HG02884 (cell line): ENCODE results near the gene GOLPH3.
"Not testable (repeated sequence)": the region's sequence is repeated elsewhere in the genome, so short reads cannot be mapped to it uniquely, and the experiment has no call there.

Experiments used
- ATAC-seq: cut with Tn5 transposase; IDR thresholded peaks from one replicate; pipeline ENCODE4 v1.9.1; 2021; ENCODE audit warnings: mild to moderate bottlenecking, moderate library complexity; ENCODE audit not compliant: unreplicated experiment

Gene GOLPH3

DNA sequence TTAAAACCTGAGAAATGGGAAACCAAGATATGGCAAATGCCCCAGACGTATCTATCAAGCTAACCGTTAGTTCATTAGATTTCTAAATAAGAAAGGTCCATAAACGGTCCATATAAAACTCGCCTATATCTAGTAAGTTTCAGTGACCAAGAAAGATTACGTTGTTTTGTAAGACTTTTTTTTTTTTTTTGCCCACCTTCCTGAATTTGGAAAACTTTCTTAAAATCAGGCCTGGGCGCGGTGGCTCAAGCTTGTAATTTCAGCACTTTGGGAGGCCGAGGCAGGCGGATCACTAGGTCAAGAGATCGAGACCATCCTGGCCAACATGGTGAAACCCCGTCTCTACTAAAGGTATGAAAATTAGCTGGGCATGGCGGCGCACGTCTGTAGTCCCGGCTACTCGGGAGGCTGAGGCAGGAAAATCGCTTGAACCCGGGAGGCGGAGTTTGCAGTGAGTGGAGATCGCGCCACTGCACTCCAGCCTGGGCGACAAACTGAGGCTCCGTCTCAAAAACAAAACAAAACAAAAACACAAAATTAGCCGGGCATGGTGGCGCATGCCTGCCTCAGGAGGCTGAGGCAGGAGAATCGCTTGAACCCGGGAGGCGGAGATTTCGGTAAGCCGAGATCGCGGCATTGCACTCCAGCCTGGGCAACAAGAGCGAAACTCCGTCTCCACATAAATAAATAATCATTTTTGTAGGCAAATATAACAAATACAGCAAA is 1.8 kb downstream of the GOLPH3 start:
- ATAC-seq, result not testable (repeated sequence)

DNA sequence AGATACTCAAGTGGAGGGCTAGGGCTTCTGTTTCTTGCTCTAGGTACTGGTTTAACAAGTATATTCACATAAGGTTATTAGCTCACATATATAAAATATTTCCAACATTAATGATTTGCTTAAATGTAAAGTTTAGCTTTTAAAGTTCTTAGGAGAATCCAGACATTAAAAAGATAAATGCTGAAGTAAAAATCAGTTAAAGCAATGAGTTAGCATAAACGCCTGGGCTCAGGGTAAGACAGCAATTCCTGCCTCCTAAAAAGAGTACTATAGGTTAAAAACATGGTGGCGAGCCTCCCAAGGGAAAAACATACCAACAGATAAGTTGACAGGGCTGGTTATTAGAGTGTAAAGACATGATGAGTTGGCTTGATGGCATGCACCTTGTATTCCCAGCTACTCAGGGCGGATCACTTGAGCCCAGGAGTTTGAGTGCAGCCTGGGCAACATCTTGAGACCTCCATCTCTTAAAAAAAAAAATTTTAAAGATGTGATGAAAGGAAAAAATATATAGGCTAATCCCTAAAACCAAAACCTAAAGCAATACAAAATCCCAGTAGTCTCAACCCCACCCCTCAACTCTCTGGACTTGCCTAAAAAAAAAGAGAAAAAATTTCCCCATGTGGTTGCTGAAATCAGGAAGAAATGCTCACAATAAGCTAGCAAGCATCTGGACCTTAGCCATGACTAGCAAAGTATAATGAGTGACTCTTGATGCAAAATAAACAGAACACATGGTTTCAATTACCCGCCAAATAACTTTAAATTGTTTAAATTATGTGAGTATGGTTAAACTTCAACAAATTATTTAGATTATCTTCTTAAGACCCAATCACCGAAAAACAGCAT is 3.6 kb downstream of the GOLPH3 start:
- no peak for ATAC-seq

DNA sequence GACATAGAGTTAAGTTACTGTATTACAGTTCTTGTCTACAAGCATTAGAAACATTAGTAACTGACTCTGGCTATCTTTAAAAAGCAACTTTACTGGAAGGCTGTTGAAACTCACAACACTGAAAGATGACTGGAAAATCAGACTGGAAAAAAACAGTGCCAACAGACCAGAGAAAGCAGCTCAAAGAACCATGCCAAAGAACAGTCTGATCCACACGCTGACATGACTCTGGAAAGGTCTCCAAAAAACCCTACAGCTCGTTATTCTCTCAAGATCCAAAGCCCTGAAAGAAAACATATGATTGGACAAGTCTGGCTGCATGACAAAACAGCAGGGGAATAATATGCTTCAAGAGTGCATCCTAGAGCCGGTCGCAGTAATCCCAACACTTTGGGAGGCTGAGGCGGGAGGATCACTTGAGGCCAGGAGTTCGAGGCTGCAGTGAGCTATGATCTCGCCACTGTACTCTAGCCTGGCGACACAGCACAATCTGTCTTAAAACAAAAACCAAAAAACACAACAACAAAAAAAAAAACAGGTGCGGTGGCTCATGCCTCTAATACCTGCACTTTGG is 5.6 kb downstream of the GOLPH3 start:
- ATAC-seq, result no peak

DNA sequence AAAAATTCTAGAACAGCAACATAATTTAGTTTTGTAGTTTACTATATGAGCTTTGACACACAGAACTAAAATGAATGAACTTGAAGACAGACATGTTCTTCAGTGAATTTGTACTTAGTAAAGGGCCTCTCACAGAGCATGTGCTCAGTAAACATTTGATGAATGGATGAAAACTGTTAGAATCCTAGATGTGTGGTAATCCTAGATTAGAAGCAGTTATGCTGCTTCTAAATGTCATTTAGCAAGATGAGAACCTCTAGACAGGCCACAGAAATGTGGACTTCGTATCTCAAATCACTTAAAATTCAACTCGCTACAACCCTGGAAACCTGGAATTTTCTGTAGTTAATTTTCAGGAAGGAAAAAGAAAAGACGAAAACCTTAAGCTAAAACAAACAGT is 8.5 kb downstream of the GOLPH3 start:
- ATAC-seq, result no peak

DNA sequence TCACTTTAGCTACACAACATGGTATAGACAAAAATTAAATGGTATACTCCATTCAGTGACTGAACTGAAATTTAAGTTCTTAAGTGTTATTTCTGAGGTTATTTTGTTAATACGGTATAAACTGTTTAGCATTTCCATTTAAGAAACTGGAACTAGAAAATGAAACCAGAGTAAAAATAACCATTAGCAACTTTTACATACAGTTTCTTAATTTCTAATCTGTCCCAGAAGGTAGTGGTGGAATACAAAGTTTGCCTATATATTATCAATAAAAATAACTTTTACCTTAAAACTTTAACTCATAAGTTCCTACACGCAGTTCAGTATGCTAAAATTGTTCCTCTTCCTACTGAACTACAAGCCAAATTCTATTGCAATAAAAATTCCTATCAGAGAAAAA is 10.3 kb downstream of the GOLPH3 start:
- ATAC-seq, result no peak

DNA sequence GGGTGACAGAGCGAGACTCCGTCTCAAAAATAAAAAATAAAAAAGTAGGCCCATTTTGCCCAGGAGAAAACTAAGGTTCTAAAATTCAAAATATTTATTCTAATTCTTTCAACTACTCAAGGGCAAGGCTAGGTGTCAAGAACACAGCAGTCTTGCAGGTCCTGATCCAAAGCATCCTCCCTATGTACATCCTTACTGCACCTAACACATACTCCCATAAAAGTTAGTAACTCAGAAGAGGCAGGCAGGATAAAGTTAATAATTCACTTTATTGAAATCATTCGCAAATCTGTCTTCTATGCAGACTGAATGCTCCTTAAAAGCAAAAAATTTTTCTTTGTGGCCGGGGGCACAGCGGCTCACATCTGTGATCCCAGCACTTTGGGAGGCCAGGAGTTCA is 11.1 kb downstream of the GOLPH3 start:
- no peak for ATAC-seq

DNA sequence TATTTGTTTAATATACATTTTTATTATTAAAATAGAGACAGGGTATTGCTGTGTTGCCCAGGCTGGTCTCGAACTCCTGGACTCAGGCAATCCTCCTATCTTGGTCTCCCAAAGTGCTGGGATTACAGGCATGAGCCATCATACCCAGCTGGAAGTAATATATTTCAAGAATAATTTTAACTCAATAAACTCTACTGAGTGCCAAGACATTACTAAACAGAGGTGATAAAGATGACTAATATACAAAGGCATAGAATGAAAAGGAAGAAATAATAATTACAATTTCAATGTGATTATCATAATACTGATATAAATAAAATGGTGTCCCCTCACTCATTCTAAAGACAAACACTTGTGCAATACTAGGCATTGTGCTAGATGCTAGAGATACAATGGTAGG is 13.9 kb downstream of the GOLPH3 start:
- no peak for ATAC-seq

DNA sequence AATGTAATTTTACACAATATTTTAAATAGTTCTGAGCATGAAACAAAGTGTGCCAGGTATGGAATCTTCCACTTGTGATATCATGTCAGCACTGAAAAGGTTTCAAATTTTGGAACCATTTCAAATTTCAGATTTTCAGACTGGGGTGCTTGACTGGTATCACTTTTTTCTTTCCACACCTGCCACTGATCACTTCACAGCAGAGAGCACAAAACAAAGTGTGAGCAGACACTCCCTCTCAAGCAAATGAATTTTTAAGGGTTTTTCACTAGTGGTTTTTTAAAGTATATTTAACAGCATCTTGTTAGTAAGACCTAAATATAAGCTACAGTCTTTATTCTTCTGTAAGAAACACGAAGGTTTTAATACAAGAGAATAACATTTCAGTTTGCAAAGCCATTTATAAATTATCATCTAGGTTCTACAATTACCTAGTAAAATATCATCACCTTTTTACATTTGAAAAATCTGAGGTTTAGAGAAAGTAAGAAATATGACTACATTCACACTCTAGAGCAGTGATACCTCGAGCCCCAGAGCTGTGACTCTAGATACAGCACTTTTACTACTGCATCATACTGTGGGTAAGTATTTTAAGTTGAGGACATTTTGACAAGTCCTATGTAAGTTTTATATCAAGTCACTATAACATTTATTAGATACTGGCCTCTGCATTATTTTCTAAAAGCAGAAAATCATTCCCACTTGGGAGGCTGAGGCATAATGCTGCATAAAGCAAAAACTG is 14.6 kb downstream of the GOLPH3 start:
- no peak for ATAC-seq

DNA sequence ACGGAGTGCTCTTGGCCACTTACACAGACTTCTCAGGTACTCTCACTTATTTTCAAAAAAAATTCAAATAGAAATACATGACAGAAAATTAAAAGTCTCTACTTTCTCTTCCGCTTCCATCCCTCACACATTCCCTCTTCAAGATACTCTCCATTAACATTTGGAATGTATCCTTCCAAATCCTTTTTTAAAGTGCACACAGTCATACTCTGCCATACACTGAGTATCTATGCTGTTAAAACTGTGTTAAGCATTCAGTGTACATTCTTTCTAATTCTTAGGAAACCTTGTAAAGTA is 15.5 kb downstream of the GOLPH3 start:
- no peak for ATAC-seq

DNA sequence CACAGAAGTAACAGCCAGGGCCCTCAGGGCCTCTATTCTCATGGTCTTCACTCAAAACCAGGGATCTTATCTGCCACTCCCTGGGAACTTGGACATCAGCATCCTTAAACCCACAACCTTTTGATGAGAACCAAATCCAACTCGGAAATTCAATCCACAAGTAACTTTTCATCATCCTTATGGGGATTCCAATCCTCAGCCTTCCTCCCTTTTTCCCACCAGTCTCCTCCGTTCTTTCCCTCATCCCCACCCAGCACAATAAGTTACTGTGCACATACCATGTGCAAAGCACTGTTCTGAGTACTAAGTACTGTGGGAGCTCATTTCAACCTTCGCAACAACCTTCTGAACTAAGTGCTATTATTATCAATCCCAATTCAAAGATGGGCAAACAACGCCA is 17.0 kb downstream of the GOLPH3 start:
- ATAC-seq, result no peak

DNA sequence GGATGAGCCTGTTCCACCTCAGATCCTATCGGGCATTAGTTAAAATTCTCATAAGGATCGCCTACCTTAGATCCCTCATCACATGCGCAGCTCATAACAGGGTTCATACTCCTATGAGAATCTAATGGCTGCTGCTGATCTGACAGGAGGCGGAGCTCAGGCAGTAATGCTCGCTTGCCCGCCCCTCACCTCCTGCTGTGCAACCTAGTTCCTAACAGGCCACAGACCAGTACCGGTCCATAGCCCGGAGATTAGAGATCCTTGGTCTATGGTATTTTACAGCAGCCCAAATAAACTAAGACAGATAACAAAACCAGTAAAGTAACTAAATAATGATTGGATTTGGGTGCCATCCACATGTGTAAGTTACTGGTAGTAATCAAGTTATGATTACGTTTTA is 17.5 kb downstream of the GOLPH3 start:
- ATAC-seq, result no peak

DNA sequence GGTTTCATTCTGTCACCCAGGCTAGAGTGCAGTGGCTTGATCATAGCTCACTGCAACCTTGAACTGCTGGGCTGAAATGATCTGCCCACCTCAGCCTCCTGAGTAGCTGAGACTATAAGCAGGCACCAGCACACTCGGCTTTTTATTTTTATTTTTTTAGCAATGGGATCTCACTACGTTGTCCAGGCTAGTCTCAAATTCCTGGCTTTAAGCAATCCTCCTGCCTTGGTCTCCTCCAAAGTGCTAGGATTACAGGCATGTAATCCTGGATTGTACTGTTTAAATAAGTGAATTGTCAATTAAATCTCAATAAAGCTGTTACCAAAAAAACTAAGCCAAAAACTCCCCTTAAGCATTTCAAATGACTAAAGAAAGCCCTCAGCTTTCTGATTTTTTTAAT is 18.9 kb downstream of the GOLPH3 start:
- no peak for ATAC-seq

DNA sequence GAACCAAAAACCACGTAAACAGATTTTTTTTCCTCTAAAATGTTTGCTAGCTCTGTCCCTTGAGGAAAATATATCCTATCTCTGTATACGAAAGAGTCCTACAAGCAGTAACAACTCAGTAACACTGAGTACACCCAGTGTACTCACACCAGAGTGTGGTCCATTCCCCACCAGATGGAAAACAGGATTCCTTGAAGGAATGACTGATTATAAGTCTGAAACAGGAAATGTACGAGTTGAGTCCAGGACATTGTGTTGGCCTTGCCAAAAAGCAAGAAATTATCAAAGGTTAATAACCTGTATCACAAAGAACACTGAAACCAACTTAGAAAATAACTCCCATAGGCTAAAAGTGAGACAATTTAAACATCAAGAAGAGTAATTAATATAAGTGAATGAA is 20.4 kb downstream of the GOLPH3 start:
- no peak for ATAC-seq

DNA sequence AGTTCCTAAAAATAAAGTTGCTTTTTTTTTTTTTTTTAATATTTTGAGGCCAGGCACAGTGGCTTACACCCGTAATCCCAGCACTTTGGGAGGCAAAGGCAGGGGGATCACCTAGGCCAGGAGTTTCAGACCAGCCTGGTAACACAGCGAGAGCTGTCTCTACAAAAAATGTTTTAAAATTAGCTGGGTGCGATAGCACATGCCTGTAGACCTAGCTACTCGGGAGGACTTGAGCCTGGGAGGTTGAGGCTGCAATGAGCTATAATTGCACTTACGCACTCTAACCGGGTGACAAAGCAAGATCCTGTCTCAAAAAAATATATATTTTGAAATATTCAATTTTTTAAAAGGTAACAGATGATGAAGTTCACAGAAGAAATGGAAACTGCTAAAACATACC is 22.9 kb downstream of the GOLPH3 start:
- no peak for ATAC-seq

DNA sequence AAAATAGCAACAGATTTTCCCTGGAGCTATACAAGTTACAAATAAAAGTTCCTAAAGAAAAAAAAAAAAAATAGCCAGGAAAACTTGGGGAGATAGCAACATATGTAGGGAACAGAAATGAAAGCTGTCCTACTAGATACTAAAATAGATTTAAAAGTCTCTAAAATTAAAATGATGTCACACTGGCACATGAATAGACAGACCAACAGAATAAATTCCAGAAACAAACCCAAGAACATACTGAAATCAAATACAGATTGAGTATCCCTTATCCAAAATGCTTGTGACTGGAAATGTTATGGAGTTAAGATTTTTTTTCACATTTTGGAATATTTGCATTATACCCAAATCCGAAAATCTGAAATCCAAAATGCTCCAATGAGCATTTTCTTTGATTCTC is 23.8 kb downstream of the GOLPH3 start:
- ATAC-seq, result no peak

DNA sequence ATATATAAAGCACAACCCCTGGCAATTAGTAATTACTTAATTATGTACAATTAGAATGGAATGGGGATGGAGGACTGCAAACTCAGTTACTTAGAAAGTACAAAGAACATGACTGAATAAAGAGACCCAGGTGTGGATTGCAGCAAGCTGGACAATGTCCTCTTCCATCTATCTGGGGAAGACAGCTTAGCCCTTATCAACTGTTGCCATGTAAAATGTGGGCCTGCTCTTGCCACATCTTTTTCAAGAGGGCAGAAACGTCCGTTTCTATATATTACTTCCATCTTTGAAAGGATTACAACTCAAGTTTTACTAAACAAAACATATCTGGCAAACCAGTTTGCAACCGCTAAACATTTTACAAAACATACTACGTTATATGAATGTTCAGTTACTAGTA is 26.2 kb downstream of the GOLPH3 start:
- ATAC-seq, result no peak

DNA sequence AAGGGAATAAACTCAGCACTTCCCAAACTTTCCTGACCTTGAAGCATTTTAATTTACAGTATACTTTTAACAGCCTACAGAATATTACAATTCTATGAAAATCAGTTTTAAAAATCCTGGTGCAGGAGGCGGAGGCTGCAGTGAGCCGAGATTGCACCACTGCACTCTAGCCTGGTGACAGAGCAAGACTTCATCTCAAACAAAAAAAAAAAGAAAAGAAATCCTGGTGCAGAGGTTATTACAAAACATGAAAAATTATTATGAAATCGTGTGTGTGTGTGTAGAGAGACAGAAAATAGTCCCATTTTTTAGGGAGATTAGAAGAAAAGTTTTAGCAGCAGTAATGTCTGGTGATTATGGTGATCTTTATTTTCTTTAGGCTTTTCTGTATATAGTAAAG is 26.9 kb downstream of the GOLPH3 start:
- no peak for ATAC-seq

DNA sequence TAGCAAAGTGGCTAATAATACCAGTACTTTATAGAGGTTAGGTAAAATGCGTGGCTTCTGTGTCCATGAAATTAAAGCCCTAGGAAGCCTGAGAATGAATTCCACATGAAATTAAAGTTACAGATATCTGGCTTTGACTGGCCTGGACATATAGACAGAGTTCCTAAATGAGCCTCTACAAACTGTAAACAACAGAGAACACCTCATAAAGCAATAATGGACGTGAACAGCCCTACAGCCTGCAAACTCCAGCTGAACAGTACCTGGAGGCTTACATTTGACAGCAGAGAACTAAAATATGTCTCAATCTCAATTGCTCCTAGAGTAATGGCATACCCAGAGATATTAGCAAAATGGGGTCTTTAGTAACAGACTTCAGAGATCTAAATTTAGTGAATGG is 28.7 kb downstream of the GOLPH3 start:
- no peak for ATAC-seq

DNA sequence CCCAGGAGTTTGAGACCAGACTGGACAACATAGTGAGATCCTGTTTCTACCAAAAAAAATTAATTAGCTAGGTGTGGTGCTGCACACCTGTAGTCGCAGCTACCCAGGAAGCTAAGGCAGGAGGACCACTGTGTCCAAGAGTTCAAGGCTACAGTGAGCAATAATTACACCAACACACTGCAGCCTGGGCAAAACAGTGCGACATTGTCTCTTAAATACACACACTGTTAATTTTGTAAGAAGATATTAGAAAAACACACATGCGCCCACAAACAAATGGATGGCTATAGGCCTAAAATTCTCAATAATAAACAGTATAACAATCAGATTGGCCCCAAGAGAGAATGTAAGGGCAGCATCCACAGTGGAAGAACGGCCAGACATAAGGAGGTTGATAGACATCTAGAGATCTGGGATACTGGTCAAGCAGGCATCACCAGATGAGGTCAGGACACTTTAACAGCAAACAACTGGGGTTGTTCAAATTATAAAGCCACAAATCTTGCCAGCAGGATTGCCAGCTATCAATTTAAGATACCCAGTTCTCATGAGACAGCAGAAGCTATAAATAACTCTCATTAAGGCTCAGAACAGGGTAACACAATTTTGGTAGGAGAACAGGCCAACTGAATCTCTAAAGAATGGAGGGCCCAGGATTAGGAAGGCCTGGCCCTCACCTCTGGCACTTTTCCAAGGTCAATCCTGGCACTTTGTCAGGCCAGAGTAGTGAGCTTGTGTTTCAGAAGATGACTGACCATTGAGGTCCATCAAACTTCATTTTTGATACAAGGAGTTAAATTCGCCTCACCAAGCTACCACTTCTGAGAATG is 29.5 kb downstream of the GOLPH3 start:
- ATAC-seq, result no peak

DNA sequence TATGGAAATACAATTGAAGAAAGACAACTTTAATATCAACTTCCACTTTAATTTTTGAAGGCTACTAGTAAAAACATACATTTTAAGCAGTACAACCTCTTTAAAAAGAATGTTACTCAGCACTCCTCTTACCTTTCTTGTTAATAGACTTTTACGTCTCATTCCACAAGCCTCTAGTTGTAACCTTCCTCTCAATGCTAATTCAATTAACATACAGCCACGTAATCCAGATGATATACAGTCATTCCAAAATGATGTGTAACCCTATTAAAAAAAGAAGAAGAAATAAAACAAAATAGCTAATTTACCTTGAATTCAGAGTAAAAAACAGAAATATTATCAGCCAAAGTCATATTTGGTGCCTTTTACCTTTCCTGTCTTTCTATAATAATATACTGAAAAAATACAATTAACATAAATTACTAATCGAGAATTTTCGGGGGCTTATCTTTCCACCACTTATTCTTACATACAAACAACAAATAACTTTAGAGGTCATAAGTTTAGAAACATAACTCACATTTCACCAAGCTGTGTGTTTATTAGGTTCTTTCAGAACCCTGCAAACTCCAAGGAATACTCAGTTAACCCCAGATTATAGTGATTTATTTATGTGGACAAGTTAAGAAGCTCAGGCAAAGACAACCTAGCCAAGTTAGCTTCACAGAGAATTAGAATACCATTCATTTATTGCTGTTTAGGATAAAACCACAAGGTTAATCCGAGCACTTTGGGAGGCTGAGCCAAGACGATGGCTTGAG is 30.3 kb downstream of the GOLPH3 start:
- ATAC-seq, result no peak
